GM21515 (cell line): ENCODE measurements around the gene CNTN6.

ENCODE experiments used
- ATAC-seq: cut with Tn5 transposase; IDR thresholded peaks from one replicate; pipeline ENCODE4 v1.9.1; 2021; ENCODE audit not compliant: unreplicated experiment

The CNTN6 gene

GRCh38 chr3:1171320-1171719, 78.5 kb downstream of the CNTN6 start:
- no peak for ATAC-seq

DNA sequence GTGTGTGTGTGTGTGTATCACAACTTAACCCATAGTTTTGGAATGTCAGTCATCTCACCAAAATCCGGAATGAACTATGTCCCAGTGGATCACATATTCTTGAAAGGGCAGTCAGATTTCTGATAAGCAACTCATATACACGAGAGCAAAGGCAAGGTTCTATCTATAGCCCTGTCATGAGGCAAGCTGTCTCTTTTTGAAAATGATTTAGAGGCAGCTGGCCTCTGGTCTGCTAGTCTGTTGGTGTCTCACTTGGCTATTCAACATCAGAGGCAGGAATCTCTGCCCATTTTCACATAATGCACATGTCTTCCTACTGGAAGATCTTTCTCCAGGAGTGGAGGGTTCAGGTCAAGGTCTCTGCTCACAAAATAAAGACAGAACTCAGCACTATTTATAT, 79.8 kb downstream of the CNTN6 start:
- ATAC-seq, result no peak

DNA sequence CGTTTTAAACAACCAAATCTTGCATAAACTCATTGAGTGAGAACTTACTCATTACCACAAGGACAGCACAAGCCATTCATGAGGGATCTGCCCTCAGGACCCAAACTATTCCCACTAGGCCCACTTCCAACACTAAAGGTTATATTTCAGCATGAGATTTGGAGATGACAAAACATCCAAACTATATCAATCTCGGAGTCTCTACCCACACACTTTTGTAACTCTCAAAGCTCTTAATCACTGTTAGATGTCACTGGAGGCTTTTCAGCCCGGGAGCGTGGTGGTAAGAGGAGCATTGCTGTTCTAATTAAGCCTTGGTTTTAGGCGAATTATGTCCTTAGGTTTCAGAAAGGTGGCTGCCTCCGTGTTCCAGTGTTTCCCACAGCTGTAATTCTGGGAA, 86.3 kb downstream of the CNTN6 start:
- ATAC-seq, result no peak

DNA sequence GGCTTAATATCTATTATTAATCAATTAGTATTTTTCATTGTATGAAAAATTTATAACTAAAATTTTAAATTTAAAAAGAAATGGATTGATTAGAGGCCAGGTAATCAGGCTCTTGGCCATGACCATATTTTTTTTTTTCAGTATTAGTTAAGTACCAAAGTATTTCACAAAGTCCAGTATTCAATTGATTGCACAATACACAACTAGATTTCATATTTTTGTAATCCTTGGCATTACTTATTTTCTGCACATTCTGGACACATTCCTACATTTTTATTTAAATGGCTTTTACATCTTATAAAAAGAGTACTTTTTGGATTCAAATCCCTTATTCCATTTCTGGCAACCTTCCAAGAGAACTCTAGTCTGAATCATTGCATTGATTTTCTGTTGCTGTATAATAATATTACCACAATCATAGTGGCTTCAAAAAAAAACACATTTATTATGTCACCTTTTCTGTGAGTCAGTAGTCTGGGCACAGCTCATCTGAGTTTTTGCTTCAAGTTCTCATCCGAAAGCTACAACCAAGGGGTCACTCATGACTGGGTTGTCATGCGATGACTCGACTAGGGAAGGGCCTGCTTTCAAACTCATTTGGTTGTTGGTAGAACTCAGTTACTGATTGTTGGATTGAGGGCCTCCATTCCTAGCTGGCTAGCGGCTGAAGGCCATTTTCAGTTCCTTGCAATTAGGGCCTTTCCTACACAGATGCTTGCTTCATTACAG, 90.7 kb downstream of the CNTN6 start:
- no peak for ATAC-seq

DNA sequence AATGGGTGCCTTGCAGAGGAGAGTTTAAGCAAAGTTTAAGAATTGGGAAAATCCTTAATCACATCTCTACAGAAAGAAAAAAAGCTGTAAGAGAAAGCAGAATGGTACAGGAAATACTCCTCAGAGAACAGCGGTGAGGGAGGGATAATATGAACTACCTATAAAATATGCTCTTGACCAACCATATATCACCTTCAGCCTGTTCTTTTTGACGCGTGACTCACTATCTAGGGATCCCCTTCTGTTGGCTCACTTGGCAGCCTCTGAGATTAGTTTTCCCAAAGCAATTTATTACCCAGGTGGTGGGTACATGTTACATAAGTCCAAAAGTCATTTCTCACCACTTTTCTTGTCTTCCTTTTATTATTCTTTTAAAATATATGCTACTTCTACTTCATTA, 97.7 kb downstream of the CNTN6 start:
- no peak for ATAC-seq

- no peak for ATAC-seq
These were observed 98.2 kb downstream of the CNTN6 start for GRCh38 chr3:1191026-1191425.

GRCh38 chr3:1195947-1196346, 103.1 kb downstream of the CNTN6 start:
- no peak for ATAC-seq

- ATAC-seq, result no peak
These were observed 104.2 kb downstream of the CNTN6 start for GRCh38 chr3:1197051-1197450.

- ATAC-seq, result no peak
These were observed 107.5 kb downstream of the CNTN6 start for GRCh38 chr3:1200371-1200770.

GRCh38 chr3:1207904-1208303, 115.1 kb downstream of the CNTN6 start:
- no peak for ATAC-seq

- ATAC-seq, result no peak
These were observed 122.1 kb downstream of the CNTN6 start for GRCh38 chr3:1214933-1215332.

- no peak for ATAC-seq
These were observed 124.0 kb downstream of the CNTN6 start for GRCh38 chr3:1216856-1217255.

GRCh38 chr3:1227111-1227510, 134.3 kb downstream of the CNTN6 start:
- no peak for ATAC-seq

DNA sequence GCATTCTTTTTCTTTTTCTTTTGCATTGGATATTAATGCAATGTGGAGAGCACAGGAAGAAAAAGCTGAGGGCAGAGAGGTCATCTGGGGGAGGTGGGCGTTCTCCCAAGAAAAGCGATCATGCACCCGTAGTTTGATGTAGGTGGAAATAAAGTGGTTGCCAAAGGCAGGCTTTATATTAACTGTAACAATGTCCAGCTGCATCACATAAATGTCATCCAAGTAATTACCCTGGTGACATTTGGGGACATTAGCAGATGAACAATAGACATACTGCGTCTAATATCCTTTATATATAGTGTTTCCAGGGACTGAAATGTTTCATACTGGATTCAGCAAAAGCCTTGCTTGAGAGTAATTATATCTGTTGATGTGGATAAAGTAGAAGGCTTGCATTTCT, 135.5 kb downstream of the CNTN6 start:
- no peak for ATAC-seq

DNA sequence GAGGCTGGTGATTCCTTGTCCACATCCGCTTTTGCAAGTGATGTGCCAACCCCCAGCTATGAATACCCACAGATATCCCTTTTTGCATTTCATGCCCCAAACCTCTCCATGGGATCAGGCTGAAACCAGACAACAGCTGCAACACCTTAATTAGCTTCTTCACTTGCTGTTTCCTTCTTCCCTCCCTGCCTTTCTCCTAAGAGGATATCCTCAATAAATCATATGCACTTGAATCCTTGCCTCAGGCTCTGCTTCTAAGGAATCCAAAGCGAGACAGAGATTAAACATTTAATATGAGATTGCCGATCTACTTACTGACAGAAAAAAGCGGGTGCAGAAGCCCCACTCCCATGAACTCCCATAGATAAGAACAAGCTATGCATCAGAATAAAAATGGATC, 138.1 kb downstream of the CNTN6 start:
- no peak for ATAC-seq

GRCh38 chr3:1232276-1232675, 139.5 kb downstream of the CNTN6 start:
- ATAC-seq, result no peak

- ATAC-seq, result no peak
These were observed 142.8 kb downstream of the CNTN6 start for GRCh38 chr3:1235526-1236120.

GRCh38 chr3:1251282-1252060, 158.6 kb downstream of the CNTN6 start:
- no peak for ATAC-seq

- ATAC-seq, result no peak
These were observed 159.2 kb downstream of the CNTN6 start for GRCh38 chr3:1252061-1252430.

DNA sequence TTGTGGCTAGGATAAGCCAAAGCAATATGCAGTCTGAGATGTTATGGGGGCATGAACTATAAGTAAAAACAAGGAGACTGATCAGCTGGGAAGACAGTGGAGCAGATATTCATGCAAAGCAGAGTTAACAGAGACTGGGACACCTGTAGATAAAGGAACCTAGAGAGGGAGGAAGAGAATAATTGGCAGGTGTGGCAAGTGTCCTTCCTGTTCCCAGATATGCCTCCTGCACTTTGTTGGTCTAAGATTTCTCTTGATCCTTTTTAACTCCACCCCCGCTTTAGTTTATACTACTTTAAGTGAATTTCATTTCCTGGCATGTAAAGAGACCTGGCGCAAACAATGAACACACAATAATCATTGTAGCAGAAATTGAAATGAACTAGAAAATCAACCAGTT, 169.4 kb downstream of the CNTN6 start:
- no peak for ATAC-seq

DNA sequence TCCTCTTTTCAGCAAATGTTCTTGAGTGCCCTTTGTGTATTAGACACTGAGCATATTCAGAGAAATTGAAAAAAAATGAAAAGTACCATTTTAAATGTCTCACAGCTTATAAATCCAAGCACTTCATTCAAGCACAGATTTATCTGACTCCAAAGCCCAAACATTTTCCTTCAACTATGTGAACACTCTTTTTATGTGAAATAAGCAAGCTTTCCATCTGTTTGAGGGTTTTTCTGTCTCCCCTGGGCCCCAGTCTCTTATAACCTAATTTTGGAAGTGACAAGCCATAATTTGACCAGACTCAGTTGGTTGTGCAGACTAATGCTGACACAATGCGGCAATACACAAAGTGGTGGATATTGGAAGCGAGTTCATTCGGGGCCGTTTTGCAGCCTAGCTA, 170.3 kb downstream of the CNTN6 start:
- no peak for ATAC-seq

- ATAC-seq, result no peak
These were observed 177.0 kb downstream of the CNTN6 start for GRCh38 chr3:1269808-1270207.
